Right cardiac atrium (tissue), 5 donors: ENCODE measurements around the gene UNK. TPM values are rescaled to one million over a fixed set of nuclear protein-coding genes. Genes with fewer than 3 reads are reported as not detected.

Source experiments
- ATAC-seq, 2 donors: fragments of 200-7000 bp; cut with Tn5 transposase; one replicate each; pipeline versions ENCODE4 v1.8.0 to v1.9.1; 2020; ENCODE audit warnings: moderate library complexity in 2 of 2, mild to moderate bottlenecking in 1 of 2
- DNase-seq, 3 donors: peaks; one replicate each; pipeline ENCODE4 v3.0.0-alpha.2; 2020
- H3K27ac ChIP-seq: one replicate; pipeline ENCODE4 v1.5.1; 2013; ENCODE audit warnings: mild to moderate bottlenecking, low read length, control low read depth, moderate library complexity
- H3K27me3 ChIP-seq: one replicate; pipeline ENCODE4 v1.6.1; 2013; ENCODE audit not compliant: control insufficient read depth, insufficient read depth
- H3K4me1 ChIP-seq: one replicate; pipeline ENCODE4 v1.6.1; 2013; ENCODE audit warnings: low read length; ENCODE audit not compliant: control insufficient read depth, insufficient read depth
- H3K4me3 ChIP-seq: one replicate; pipeline ENCODE4 v1.5.1; 2013; ENCODE audit warnings: low read length, control low read depth
- H3K9me3 ChIP-seq: one replicate; pipeline ENCODE4 v1.6.1; 2013; ENCODE audit warnings: low read length; ENCODE audit not compliant: control insufficient read depth
- WGBS: extraction: QIAGEN DNeasy Blood & Tissue Kit; methylation state at CpG from one replicate; pipeline ENCODE4 v1.1.7; 2013; 5-methylcytosine and 5-hydroxymethylcytosine counted together
- intact Hi-C, 4 donors: fragments of 100-400 bp; cut with DNase I; formaldehyde crosslinking; loops; one replicate each; pipeline versions ENCODE4 v1.11.0 to v1.14.0; 2022 to 2023
- polyA plus RNA-seq: library from polyadenylated mRNA; stranded (reverse); fragments of 200-250 nt; gene quantifications from one replicate; pipeline ENCODE4 v1.2.3, GENCODE V29; 2013
- total RNA-seq, 4 donors: library from RNA; stranded (reverse); fragmentation: NEBNext Ultra II Directional; extraction: Animal tissue kit (Norgen Biotek cat#: 25700); gene quantifications; one replicate each; pipeline ENCODE4 v1.2.1, GENCODE V29; 2021
- donor health status: healthy with polysubstance abuse.
- donor health status: DM: no; HTN: yes; CAD: no.
- donor health status: DM: no; HTN: no; CAD: no.
- donor health status: DM: no; HTN: yes; CAD: no; lungs with severe emphysema.
- donor health status: DM: yes; HTN: yes; CAD: no.

Gene UNK
- total and polyA plus RNA-seq, 5 donors: 18.2 to 22.5 (median 20.4) TPM

GRCh38 chr17:75815399-75815798, 30.8 kb downstream of the UNK start:
- DNase-seq (peak in 1 of 3 donors; percentile 4), ATAC-seq (no peak)
- no peak overlapping the region for H3K4me3 ChIP-seq
- no peaks in the 10 kb centered on the region for H3K27me3 ChIP-seq
- intact Hi-C loops: no loop called here
- no peaks in the 10 kb centered on the region for H3K9me3 ChIP-seq
- H3K27ac ChIP-seq: no peak overlapping the region
- no peaks in the 10 kb centered on the region for H3K4me1 ChIP-seq
- WGBS: 96% methylated on average over 3 of the region's 3 CpGs

GRCh38 chr17:75816693-75817092, 32.1 kb downstream of the UNK start:
- H3K9me3 ChIP-seq: no peaks in the 10 kb centered on the region
- ATAC-seq (no peak), DNase-seq (peak in 1 of 3 donors; percentile 40)
- intact Hi-C loops: no loop called here
- no peaks in the 10 kb centered on the region for H3K4me1 ChIP-seq
- 92% methylated on average over 9 of the region's 9 CpGs for WGBS
- no peaks in the 10 kb centered on the region for H3K27me3 ChIP-seq
- H3K27ac ChIP-seq: no peak overlapping the region
- no peak overlapping the region for H3K4me3 ChIP-seq

GRCh38 chr17:75817571-75817970, 33.0 kb downstream of the UNK start:
- intact Hi-C loops: no loop called here
- no peak for ATAC-seq
- peak in 1 of 3 donors; percentile 7 for DNase-seq
- no peak overlapping the region for H3K27ac ChIP-seq
- H3K9me3 ChIP-seq: no peaks in the 10 kb centered on the region
- no peak overlapping the region for H3K4me3 ChIP-seq
- no peaks in the 10 kb centered on the region for H3K27me3 ChIP-seq
- 92% methylated on average over 6 of the region's 6 CpGs for WGBS
- no peaks in the 10 kb centered on the region for H3K4me1 ChIP-seq

GRCh38 chr17:75818326-75818885, 33.8 kb downstream of the UNK start:
- Histone ChIP-seq H3K9me3 (no peaks in the 10 kb centered on the region), H3K4me3 (no peak overlapping the region), H3K4me1 (no peaks in the 10 kb centered on the region), H3K27ac (no peak overlapping the region), H3K27me3 (no peaks in the 10 kb centered on the region)
- DNase-seq (peak in 1 of 3 donors; percentile 37), ATAC-seq (no peak)
- intact Hi-C loops: no loop called here
- 93% methylated on average over 16 of the region's 16 CpGs for WGBS

- Histone ChIP-seq H3K27ac (no peak overlapping the region), H3K27me3 (no peaks in the 10 kb centered on the region), H3K4me3 (no peak overlapping the region), H3K9me3 (no peaks in the 10 kb centered on the region), H3K4me1 (no peaks in the 10 kb centered on the region)
- no peak for ATAC-seq
- peak in 1 of 3 donors; percentile 24 for DNase-seq
- intact Hi-C loops: no loop called here
- WGBS: 93% methylated on average over 7 of the region's 7 CpGs
Observed at GRCh38 chr17:75819116-75819515, 34.5 kb downstream of the UNK start.

GRCh38 chr17:75819678-75820077, 35.1 kb downstream of the UNK start:
- intact Hi-C loops: no loop called here
- ATAC-seq: peak in 1 of 2 donors; percentile 19

GRCh38 chr17:75820094-75821080, 35.8 kb downstream of the UNK start:
- intact Hi-C loops: no loop called here

More at GRCh38 chr17:75819678-75820077, 35.1 kb downstream of the UNK start:
- no peak overlapping the region for H3K27ac ChIP-seq
- WGBS: 80% methylated on average over 16 of the region's 16 CpGs
- H3K4me1 ChIP-seq: no peaks in the 10 kb centered on the region
- H3K4me3 ChIP-seq: no peak overlapping the region
- no peaks in the 10 kb centered on the region for H3K9me3 ChIP-seq
- DNase-seq: peak in 1 of 3 donors; percentile 44
- H3K27me3 ChIP-seq: no peaks in the 10 kb centered on the region

GRCh38 chr17:75821552-75821951, 36.9 kb downstream of the UNK start:
- Histone ChIP-seq H3K27me3 (no peaks in the 10 kb centered on the region), H3K9me3 (no peaks in the 10 kb centered on the region), H3K4me1 (no peaks in the 10 kb centered on the region), H3K27ac (no peak overlapping the region), H3K4me3 (no peak overlapping the region)
- intact Hi-C loops: no loop called here
- 92% methylated on average over 7 of the region's 7 CpGs for WGBS
- ATAC-seq (no peak), DNase-seq (peak in 1 of 3 donors; percentile 35)

More at GRCh38 chr17:75820094-75821080, 35.8 kb downstream of the UNK start:
- WGBS: 84% methylated on average over 21 of the region's 21 CpGs
- Histone ChIP-seq H3K27me3 (no peaks in the 10 kb centered on the region), H3K4me1 (no peaks in the 10 kb centered on the region), H3K27ac (no peak overlapping the region), H3K9me3 (no peaks in the 10 kb centered on the region), H3K4me3 (no peak overlapping the region)
- ATAC-seq (no peak), DNase-seq (peak in 2 of 3 donors; percentile 22 to 49)

GRCh38 chr17:75822119-75822799, 37.7 kb downstream of the UNK start:
- WGBS: 60% methylated on average over 18 of the region's 18 CpGs
- peak in 2 of 3 donors; percentile 60 to 66 for DNase-seq

GRCh38 chr17:75822800-75823166, 38.2 kb downstream of the UNK start:
- intact Hi-C loops: no loop called here
- 91% methylated on average over 3 of the region's 3 CpGs for WGBS
- DNase-seq (no peak), ATAC-seq (no peak)
- Histone ChIP-seq H3K4me1 (peaks cover 9% of the 10 kb centered on the region), H3K27ac (no peak overlapping the region), H3K27me3 (no peaks in the 10 kb centered on the region), H3K9me3 (no peaks in the 10 kb centered on the region), H3K4me3 (no peak overlapping the region)

More at GRCh38 chr17:75822119-75822799, 37.7 kb downstream of the UNK start:
- Histone ChIP-seq H3K9me3 (no peaks in the 10 kb centered on the region), H3K4me3 (no peak overlapping the region), H3K4me1 (peaks cover 5% of the 10 kb centered on the region), H3K27ac (no peak overlapping the region), H3K27me3 (no peaks in the 10 kb centered on the region)
- ATAC-seq: no peak
- intact Hi-C loops: no loop called here
